Measurements from ENCODE around the gene CCDC92B.

DNA sequence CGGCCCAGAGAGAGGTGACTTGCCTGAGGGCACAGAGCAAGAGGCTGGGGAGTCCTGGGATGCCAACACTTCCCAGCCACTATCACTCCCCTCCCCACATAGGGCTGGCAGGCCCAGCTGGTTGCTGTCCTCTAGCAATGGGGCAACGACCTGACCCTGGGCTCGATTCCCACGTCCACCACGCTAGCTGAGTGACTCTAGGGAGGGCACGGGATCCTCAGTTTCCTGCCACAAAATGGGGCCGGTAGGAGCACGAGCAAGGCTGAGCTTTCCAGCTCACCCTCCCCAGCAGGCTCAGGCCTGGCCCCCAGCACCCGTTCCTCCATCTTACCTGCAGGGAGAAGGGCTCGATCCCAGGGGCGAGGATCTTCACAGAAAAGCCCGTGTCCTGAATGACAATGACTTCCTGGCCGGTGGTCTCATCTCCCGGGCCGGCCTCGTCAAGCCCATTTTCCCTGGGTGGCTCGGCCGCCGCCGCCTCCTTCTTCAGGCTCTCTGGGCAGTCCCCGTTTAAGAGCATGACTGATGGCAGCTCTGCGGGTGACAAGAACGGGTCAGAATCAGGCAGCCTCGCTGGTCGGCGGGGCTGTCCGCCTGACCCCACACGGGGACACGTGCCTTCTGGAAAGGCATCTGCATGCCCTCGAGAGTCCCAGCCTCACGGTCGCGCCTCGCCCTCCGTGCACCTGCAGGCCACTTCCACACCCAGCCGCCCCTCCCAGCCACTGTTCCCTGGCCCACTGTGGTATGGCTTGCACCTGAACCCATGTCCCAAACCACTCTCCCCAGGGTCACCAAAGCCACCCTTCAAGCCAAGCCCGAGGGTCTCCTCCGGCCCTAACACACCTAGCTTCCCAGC lies 45.2 kb downstream of the CCDC92B start:
- TF ChIP-seq POLR2A (IDR thresholded peaks at IDR 0.05): no peak
- TF ChIP-seq, protein P1, sequence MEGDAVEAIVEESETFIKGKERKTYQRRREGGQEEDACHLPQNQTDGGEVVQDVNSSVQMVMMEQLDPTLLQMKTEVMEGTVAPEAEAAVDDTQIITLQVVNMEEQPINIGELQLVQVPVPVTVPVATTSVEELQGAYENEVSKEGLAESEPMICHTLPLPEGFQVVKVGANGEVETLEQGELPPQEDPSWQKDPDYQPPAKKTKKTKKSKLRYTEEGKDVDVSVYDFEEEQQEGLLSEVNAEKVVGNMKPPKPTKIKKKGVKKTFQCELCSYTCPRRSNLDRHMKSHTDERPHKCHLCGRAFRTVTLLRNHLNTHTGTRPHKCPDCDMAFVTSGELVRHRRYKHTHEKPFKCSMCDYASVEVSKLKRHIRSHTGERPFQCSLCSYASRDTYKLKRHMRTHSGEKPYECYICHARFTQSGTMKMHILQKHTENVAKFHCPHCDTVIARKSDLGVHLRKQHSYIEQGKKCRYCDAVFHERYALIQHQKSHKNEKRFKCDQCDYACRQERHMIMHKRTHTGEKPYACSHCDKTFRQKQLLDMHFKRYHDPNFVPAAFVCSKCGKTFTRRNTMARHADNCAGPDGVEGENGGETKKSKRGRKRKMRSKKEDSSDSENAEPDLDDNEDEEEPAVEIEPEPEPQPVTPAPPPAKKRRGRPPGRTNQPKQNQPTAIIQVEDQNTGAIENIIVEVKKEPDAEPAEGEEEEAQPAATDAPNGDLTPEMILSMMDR (IDR thresholded peaks at IDR 0.05): no peak
